IMR-90 (cell line): ENCODE measurements around the gene ZNF223. TPM values are rescaled to one million over a fixed set of nuclear protein-coding genes. Genes with fewer than 3 reads are reported as not detected.

ENCODE experiments used
- ATAC-seq: fragments of 200-7000 bp; cut with Tn5 transposase; 2 replicates; pipeline ENCODE4 v1.9.1; 2020; ENCODE audit warnings: low read depth, mild to moderate bottlenecking, moderate library complexity
- BruUV-seq: library from RNA; stranded (reverse); fragments of 400-500 nt; replicated peaks from 2 replicates; lab custom pipeline; 2021; lab: Mats Ljungman, UMichigan
- CTCF ChIA-PET: fragments of 300-600 bp; formaldehyde crosslinking; extraction: SDS; loops from one replicate; lab custom pipeline; 2021; ENCODE audit warnings: antibody characterized with exemption; lab: Yijun Ruan, JAX
- POLR2A ChIA-PET: fragments of 300-600 bp; sonication (Branson Sonifier 250); formaldehyde crosslinking; loops from one replicate; lab custom pipeline; 2022; ENCODE audit warnings: antibody characterized with exemption; ENCODE audit not compliant: unreplicated experiment; lab: Charles Lee
- DNase-seq: peaks from one replicate; pipeline ENCODE4 v3.0.0; 2013
- H2AFZ ChIP-seq: replicated peaks from 2 replicates; pipeline ENCODE3; 2013; ENCODE audit warnings: low read length, mild to moderate bottlenecking; ENCODE audit not compliant: poor library complexity
- H2AK5ac ChIP-seq: 2 replicates; pipeline ENCODE4 v1.6.1; 2013; ENCODE audit warnings: low read depth, low read length, inconsistent platforms
- H2AK9ac ChIP-seq: replicated peaks from 2 replicates; pipeline ENCODE3; 2013; ENCODE audit warnings: mild to moderate bottlenecking, low read depth, low read length, moderate library complexity; ENCODE audit not compliant: poor library complexity
- H2BK120ac ChIP-seq: 2 replicates; pipeline ENCODE4 v1.6.1; 2013; ENCODE audit warnings: low read depth, low read length, inconsistent platforms
- H2BK15ac ChIP-seq: 3 replicates; pipeline ENCODE4 v1.6.1; 2013; ENCODE audit warnings: low read depth, low read length, inconsistent platforms
- H2BK20ac ChIP-seq: 2 replicates; pipeline ENCODE4 v1.6.1; 2013; ENCODE audit warnings: low read depth, mild to moderate bottlenecking, inconsistent platforms, low read length, moderate library complexity
- H2BK5ac ChIP-seq: 2 replicates; pipeline ENCODE4 v1.6.1; 2013; ENCODE audit warnings: mild to moderate bottlenecking, low read depth, low read length, inconsistent platforms; ENCODE audit not compliant: poor library complexity, severe bottlenecking
- H3K14ac ChIP-seq: replicated peaks from 2 replicates; pipeline ENCODE4 v1.6.1; 2013; ENCODE audit warnings: low read depth, low read length, inconsistent platforms
- H3K18ac ChIP-seq: 2 replicates; pipeline ENCODE4 v1.6.1; 2013; ENCODE audit warnings: low read depth, low read length, control low read depth
- H3K23ac ChIP-seq: 2 replicates; pipeline ENCODE4 v1.6.1; 2013; ENCODE audit warnings: low read depth, low read length, inconsistent platforms
- H3K27ac ChIP-seq: 2 replicates; pipeline ENCODE4 v1.5.1; 2013; ENCODE audit warnings: mild to moderate bottlenecking, control low read depth, low read length; ENCODE audit not compliant: insufficient read depth
- H3K27me3 ChIP-seq: 2 replicates; pipeline ENCODE4 v1.6.1; 2013; ENCODE audit warnings: low read length; ENCODE audit not compliant: control insufficient read depth, insufficient read depth
- H3K36me3 ChIP-seq: 2 replicates; pipeline ENCODE4 v1.6.1; 2013; ENCODE audit warnings: low read length, mixed read lengths; ENCODE audit not compliant: control insufficient read depth, insufficient read depth
- H3K4ac ChIP-seq: 2 replicates; pipeline ENCODE4 v1.6.1; 2013; ENCODE audit warnings: low read depth, low read length, inconsistent platforms
- H3K4me1 ChIP-seq: 2 replicates; pipeline ENCODE4 v1.6.1; 2013; ENCODE audit warnings: low read length, mixed read lengths; ENCODE audit not compliant: control insufficient read depth, insufficient read depth
- H3K4me2 ChIP-seq: 2 replicates; pipeline ENCODE4 v1.6.1; 2013; ENCODE audit warnings: low read depth, mild to moderate bottlenecking, control low read depth, low read length, moderate library complexity
- H3K4me3 ChIP-seq: 2 replicates; pipeline ENCODE4 v1.5.1; 2013; ENCODE audit warnings: low read depth, mild to moderate bottlenecking, control low read depth, low read length, moderate library complexity; ENCODE audit not compliant: insufficient read depth
- H3K56ac ChIP-seq: 2 replicates; pipeline ENCODE4 v1.6.1; 2013; ENCODE audit warnings: low read length, inconsistent platforms; ENCODE audit not compliant: insufficient read depth; ENCODE audit errors: extremely low read depth
- H3K79me1 ChIP-seq, 2 experiments: 2 replicates each; pipeline ENCODE4 v1.6.1; 2013; ENCODE audit warnings: low read length in 2 of 2, inconsistent platforms in 1 of 2, low read depth in 1 of 2
- H3K9ac ChIP-seq: 2 replicates; pipeline ENCODE4 v1.6.1; 2013; ENCODE audit warnings: low read depth, low read length, control low read depth
- H3K9me1 ChIP-seq: 2 replicates; pipeline ENCODE4 v1.6.1; 2013; ENCODE audit warnings: low read length, inconsistent platforms; ENCODE audit not compliant: insufficient read depth
- H3K9me3 ChIP-seq: 2 replicates; pipeline ENCODE4 v1.6.1; 2013; ENCODE audit warnings: low read length; ENCODE audit not compliant: control insufficient read depth, insufficient read depth
- H4K20me1 ChIP-seq: 2 replicates; pipeline ENCODE4 v1.6.1; 2013; ENCODE audit warnings: low read length, inconsistent platforms; ENCODE audit not compliant: insufficient read depth
- H4K5ac ChIP-seq: 2 replicates; pipeline ENCODE4 v1.6.1; 2013; ENCODE audit warnings: mild to moderate bottlenecking, low read depth, low read length, control low read depth
- H4K8ac ChIP-seq, 2 experiments: 2 replicates each; pipeline ENCODE4 v1.6.1; 2013; ENCODE audit warnings: low read depth in 2 of 2, low read length in 2 of 2, control low read depth in 1 of 2, inconsistent platforms in 1 of 2
- H4K91ac ChIP-seq: 2 replicates; pipeline ENCODE4 v1.6.1; 2013; ENCODE audit warnings: low read depth, low read length, inconsistent platforms; ENCODE audit not compliant: insufficient read depth
- BHLHE40 ChIP-seq: fragments of 150-350 bp; IDR thresholded peaks from 2 replicates; pipeline ENCODE4 v1.6.1; 2016; ENCODE audit warnings: mild to moderate bottlenecking, low read depth, low read length
- CEBPB ChIP-seq: IDR thresholded peaks from 2 replicates; pipeline ENCODE4 v1.6.1; 2012; ENCODE audit warnings: low read depth, low read length, improper control_type of control experiment
- CHD1 ChIP-seq: IDR thresholded peaks from 2 replicates; pipeline ENCODE4 v1.6.1; 2012; ENCODE audit warnings: low read depth, low read length, improper control_type of control experiment
- CTCF ChIP-seq: conservative IDR thresholded peaks from 2 replicates; pipeline ENCODE4 v1.5.1; 2012; ENCODE audit warnings: mild to moderate bottlenecking, low read depth, low read length, improper control_type of control experiment
- ELK1 ChIP-seq: fragments of 150-350 bp; IDR thresholded peaks from 2 replicates; pipeline ENCODE4 v1.6.1; 2016; ENCODE audit warnings: low read depth, mild to moderate bottlenecking, low read length, moderate library complexity, borderline replicate concordance
- FOS ChIP-seq: fragments of 150-350 bp; IDR thresholded peaks from 2 replicates; pipeline ENCODE4 v1.6.1; 2016; ENCODE audit warnings: low read depth, low read length
- MAFK ChIP-seq: IDR thresholded peaks from 2 replicates; pipeline ENCODE4 v1.6.1; 2012; ENCODE audit warnings: low read depth, low read length, improper control_type of control experiment
- MAZ ChIP-seq: IDR thresholded peaks from 2 replicates; pipeline ENCODE4 v1.6.1; 2012; ENCODE audit warnings: low read depth, mild to moderate bottlenecking, low read length, improper control_type of control experiment, moderate library complexity, borderline replicate concordance
- MXI1 ChIP-seq: IDR thresholded peaks from 2 replicates; pipeline ENCODE4 v1.6.1; 2012; ENCODE audit warnings: low read depth, mild to moderate bottlenecking, low read length, moderate library complexity, borderline replicate concordance
- NFE2L2 ChIP-seq: fragments of 150-350 bp; IDR thresholded peaks from 2 replicates; pipeline ENCODE4 v1.6.1; 2016; ENCODE audit warnings: low read depth, mild to moderate bottlenecking, low read length
- POLR2A ChIP-seq: IDR thresholded peaks from 2 replicates; pipeline ENCODE4 v1.6.1; 2012; ENCODE audit warnings: mild to moderate bottlenecking, low read depth, low read length
- RAD21 ChIP-seq: IDR thresholded peaks from 2 replicates; pipeline ENCODE4 v1.6.1; 2012; ENCODE audit warnings: low read length, improper control_type of control experiment
- RCOR1 ChIP-seq: IDR thresholded peaks from 2 replicates; pipeline ENCODE4 v1.6.1; 2012; ENCODE audit warnings: mild to moderate bottlenecking, low read length, improper control_type of control experiment; ENCODE audit not compliant: insufficient replicate concordance
- RFX5 ChIP-seq: IDR thresholded peaks from 2 replicates; pipeline ENCODE4 v1.8.0; 2012; ENCODE audit warnings: low read depth, mild to moderate bottlenecking, low read length, moderate library complexity
- SMC3 ChIP-seq: fragments of 150-350 bp; IDR thresholded peaks from 2 replicates; pipeline ENCODE4 v1.6.1; 2016; ENCODE audit warnings: low read depth, mild to moderate bottlenecking, antibody characterized with exemption, low read length, moderate library complexity
- USF2 ChIP-seq: fragments of 150-350 bp; IDR thresholded peaks from 2 replicates; pipeline ENCODE4 v1.6.1; 2017; ENCODE audit warnings: mild to moderate bottlenecking, antibody characterized with exemption, low read length, low read depth
- WGBS, 2 experiments: methylation state at CpG; one replicate each; pipeline versions ENCODE4 v1.1.5 to v1.1.7; 2013; ENCODE audit warnings: missing lambda C conversion rate in 2 of 2; ENCODE audit not compliant: insufficient read length in 1 of 2; ENCODE audit errors: extremely low coverage in 2 of 2; 5-methylcytosine and 5-hydroxymethylcytosine counted together
- dilution Hi-C: fragments of 300-500 bp; cut with HindIII; formaldehyde crosslinking; loops from one replicate; pipeline ENCODE4 v1.14.3; 2018; ENCODE audit warnings: low sequenced_read_pairs; ENCODE audit not compliant: unreplicated experiment
- in situ Hi-C: fragments of 300-500 bp; cut with MboI; formaldehyde crosslinking; loops from 3 replicates; pipeline ENCODE4 v1.14.3; 2019; ENCODE audit warnings: low sequenced_read_pairs, inconsistent platforms, mixed read lengths
- intact Hi-C: fragments of 100-400 bp; cut with micrococcal nuclease; formaldehyde crosslinking; loops from 2 replicates; pipeline ENCODE4 v1.10.0; 2022
- polyA plus RNA-seq, 3 experiments: library from polyadenylated mRNA; depleted of rRNA; stranded (reverse); fragments of >200 nt; gene quantifications; 2 replicates each; pipeline ENCODE4 v1.2.3, GENCODE V29; 2012; ENCODE audit warnings: low replicate concordance in 1 of 3
- total RNA-seq: library from RNA; depleted of rRNA; stranded (reverse); fragments of >200 nt; gene quantifications from 2 replicates; pipeline ENCODE4 v1.2.3, GENCODE V29; 2012

ZNF223 gene
- total and polyA plus RNA-seq, 2 of the 4 experiments (the other 2 are of a cell fraction) = 2.3 to 16.5 TPM

GRCh38 chr19:44066305-44066704 lies 14.5 kb downstream of the ZNF223 start:
- no peaks in the 10 kb centered on the region for H3K27me3 ChIP-seq
- no peaks in the 10 kb centered on the region for H3K4me1 ChIP-seq
- H3K27ac ChIP-seq = no peak overlapping the region
- H3K14ac ChIP-seq = no peak overlapping the region
- ATAC-seq (no peak), DNase-seq (no peak)
- H2BK120ac ChIP-seq = no peak overlapping the region
- dilution Hi-C loops = no loop called here
- WGBS, 2 experiments = 60% methylated on average over 1 of the region's 3 CpGs; no CpG with 5 or more reads in 1 of the 2 experiments
- H3K23ac ChIP-seq = no peak overlapping the region
- H3K4ac ChIP-seq = no peak overlapping the region
- no peak overlapping the region for H4K91ac ChIP-seq
- no TSS peak for BruUV-seq
- in situ Hi-C loops = no loop called here
- no peak overlapping the region for H4K8ac ChIP-seq
- H3K18ac ChIP-seq = no peak overlapping the region
- no peak overlapping the region for H3K4me2 ChIP-seq
- intact Hi-C loops = no loop called here
- H2AFZ ChIP-seq = no peak overlapping the region
- no peak overlapping the region for H2AK9ac ChIP-seq
- no peaks in the 10 kb centered on the region for H4K20me1 ChIP-seq
- no peak overlapping the region for H4K5ac ChIP-seq
- no peak overlapping the region for H3K56ac ChIP-seq
- peaks cover 22% of the 10 kb centered on the region for H3K9me3 ChIP-seq
- peaks cover 37% of the 10 kb centered on the region for H3K36me3 ChIP-seq
- H2AK5ac ChIP-seq = no peak overlapping the region
- peaks cover 0 to 5% of the 10 kb centered on the region in 2 experiments; a peak in 1 of 4 replicates for H3K79me1 ChIP-seq
- no peak overlapping the region for H2BK5ac ChIP-seq
- TF ChIP-seq MAFK = no peak
- TF ChIP-seq BHLHE40 = no peak
- TF ChIP-seq USF2 = no peak
- no peak for TF ChIP-seq CHD1
- no peak for TF ChIP-seq MAZ
- TF ChIP-seq RAD21 = no peak
- TF ChIP-seq POLR2A = no peak
- TF ChIP-seq CEBPB = no peak
- TF ChIP-seq CTCF = no peak
- no peak for TF ChIP-seq SMC3
- TF ChIP-seq FOS = no peak
- TF ChIP-seq RFX5 = no peak
- TF ChIP-seq ELK1 = no peak
- TF ChIP-seq MXI1 = no peak
- TF ChIP-seq NFE2L2 = no peak
- no peak for TF ChIP-seq RCOR1
- POLR2A ChIA-PET = no interaction called here
- no peak overlapping the region for H3K9ac ChIP-seq
- H3K9me1 ChIP-seq = no peaks in the 10 kb centered on the region
- CTCF ChIA-PET = no interaction called here
- no peak overlapping the region for H2BK15ac ChIP-seq
- H2BK20ac ChIP-seq = no peak overlapping the region
- no peak overlapping the region for H3K4me3 ChIP-seq
